ENCODE results near the gene ALOX12. TPM values are rescaled to one million over a fixed set of nuclear protein-coding genes. Genes with fewer than 3 reads are reported as not detected.

Gene ALOX12
- 0.31 TPM for total RNA-seq (2013)
- 1 to 10 TPM in 1 of 3 donors, under 1 TPM in 1, not detected in 1; 0.29 to 1.2 TPM for polyA plus RNA-seq
- polyA minus RNA-seq: 0.24 TPM in 1 of 2 replicates, not detected in the other
- 0 to 0.81 (median 0.08) reads per million in 11 experiments for total RNA-seq

- H3K36me3 ChIP-seq (replicated peaks in 1 of 2; ENCODE audit: control insufficient read depth in 1 of 2, insufficient read depth in 2 of 2, low read length in 2 of 2): peaks cover 29 to 42% of the 10 kb centered on the region in 2 donors
- peaks cover 40 to 43% of the 10 kb centered on the region in 2 donors for H3K36me3 Mint-ChIP-seq
- no peak within 1 kb of the TSS for H3K9ac ChIP-seq (ENCODE audit: insufficient read depth, low read length, poor library complexity, severe bottlenecking)
- WGBS (ENCODE audit: insufficient coverage): 38% methylated on average over 63 of the region's 64 CpGs
- H3K4me2 ChIP-seq (replicated peaks; ENCODE audit: extremely low read depth, low read length, poor library complexity, severe bottlenecking): peak within 1 kb of the TSS; percentile 53
- H3K27me3 Mint-ChIP-seq (ENCODE audit: low read depth in 3 of 3): peaks cover 4 to 11% (median 5%) of the 10 kb centered on the region in 3 donors
- H3K4me1 Mint-ChIP-seq: peaks cover 17% of the 10 kb centered on the region
- H4K20me1 ChIP-seq (ENCODE audit: insufficient read depth, low read length): peaks cover 53% of the 10 kb centered on the region
- no peak for TF ChIP-seq CTCF (IDR thresholded peaks at IDR 0.05)
- intact Hi-C loops (cut with micrococcal nuclease): loop anchor here in 1 of 2 donors (10.0 kb wide), 1 partner anchor 331 kb away; no protein-coding TSS in a partner anchor
- peaks cover 0 to 15% of the 10 kb centered on the region in 2 donors for H3K4me1 ChIP-seq (ENCODE audit: control insufficient read depth in 1 of 2, insufficient read depth in 2 of 2, low read length in 2 of 2)
- no peak within 1 kb of the TSS for H3K27ac ChIP-seq (ENCODE audit: low read depth in 1 of 2, low read length in 2 of 2)
- H3K4me3 ChIP-seq (replicated peaks in 1 of 3; ENCODE audit: low read depth in 2 of 3, low read length in 3 of 3): peak within 1 kb of the TSS in 1 of 3 experiments; percentile 32
- H3K9me3 ChIP-seq (replicated peaks in 1 of 2; ENCODE audit: control insufficient read depth in 1 of 2, insufficient read depth in 1 of 2, low read length in 2 of 2): no peaks in the 10 kb centered on the region
- peak within 1 kb of the TSS; percentile 34 to 55 for H3K4me3 Mint-ChIP-seq
- H3K27ac Mint-ChIP-seq: peak within 1 kb of the TSS in 1 of 7 donors; percentile 63
- DNase-seq: no peak
- H3K79me2 ChIP-seq (ENCODE audit: insufficient read depth, low read length): no peaks in the 10 kb centered on the region
- peaks cover 0 to 3% (median 0%) of the 10 kb centered on the region in 7 donors for H3K9me3 Mint-ChIP-seq
- H3K27me3 ChIP-seq (ENCODE audit: control insufficient read depth in 2 of 2, insufficient read depth in 2 of 2, low read length in 2 of 2): no peaks in the 10 kb centered on the region
- no peak within 1 kb of the TSS for H2AFZ ChIP-seq (ENCODE audit: insufficient read depth, low read depth, low read length, poor library complexity, severe bottlenecking)
Measured at GRCh38 chr17:6995500-6996255, at the start of gene ALOX12. Gene ALOX12 (plus strand): TSS chr17:6996049. CDS start chr17:6996118, 69 bp downstream.

- Histone ChIP-seq H3K27me3 (ENCODE audit: control insufficient read depth in 2 of 2, insufficient read depth in 2 of 2, low read length in 2 of 2) (no peaks in the 10 kb centered on the region), H2AFZ (ENCODE audit: insufficient read depth, low read depth, low read length, poor library complexity, severe bottlenecking) (no peak overlapping the region), H3K36me3 (replicated peaks in 1 of 2; ENCODE audit: control insufficient read depth in 1 of 2, insufficient read depth in 2 of 2, low read length in 2 of 2) (no peaks in the 10 kb centered on the region), H3K27ac (ENCODE audit: low read depth in 1 of 2, low read length in 2 of 2) (no peak overlapping the region), H3K4me2 (replicated peaks; ENCODE audit: extremely low read depth, low read length, poor library complexity, severe bottlenecking) (no peak overlapping the region), H3K9ac (ENCODE audit: insufficient read depth, low read length, poor library complexity, severe bottlenecking) (no peak overlapping the region), H4K20me1 (ENCODE audit: insufficient read depth, low read length) (no peaks in the 10 kb centered on the region), H3K9me3 (replicated peaks in 1 of 2; ENCODE audit: control insufficient read depth in 1 of 2, insufficient read depth in 1 of 2, low read length in 2 of 2) (no peaks in the 10 kb centered on the region), H3K4me3 (replicated peaks in 1 of 3; ENCODE audit: low read depth in 2 of 3, low read length in 3 of 3) (no peak overlapping the region), H3K79me2 (ENCODE audit: insufficient read depth, low read length) (no peaks in the 10 kb centered on the region), H3K4me1 (ENCODE audit: control insufficient read depth in 1 of 2, insufficient read depth in 2 of 2, low read length in 2 of 2) (peaks cover 18 to 33% of the 10 kb centered on the region in 2 donors)
- no peaks in the 10 kb centered on the region for H3K27me3 Mint-ChIP-seq (ENCODE audit: low read depth in 3 of 3)
- peaks cover 0 to 3% (median 0%) of the 10 kb centered on the region in 7 donors for H3K9me3 Mint-ChIP-seq
- WGBS (ENCODE audit: insufficient coverage): no CpG with 5 or more reads among the region's 2 CpGs
- H3K4me1 Mint-ChIP-seq: peaks cover 36% of the 10 kb centered on the region
- H3K4me3 Mint-ChIP-seq: no peak overlapping the region
- no peak for TF ChIP-seq CTCF (IDR thresholded peaks at IDR 0.05)
- DNase-seq: no peak
- H3K27ac Mint-ChIP-seq: peak overlapping the region in 3 of 7 donors; percentile 21 to 91 (median 25)
- intact Hi-C loops (cut with micrococcal nuclease): no loop called here
- no peaks in the 10 kb centered on the region for H3K36me3 Mint-ChIP-seq
Measured at GRCh38 chr17:6947745-6948144, 48.1 kb upstream of the ALOX12 start.
